GM19438 (cell line): ENCODE measurements around the gene GGA1.
"Not testable (repeated sequence)": the region's sequence is repeated elsewhere in the genome, so short reads cannot be mapped to it uniquely, and the experiment has no call there.

ENCODE experiments used
- ATAC-seq: cut with Tn5 transposase; IDR thresholded peaks from one replicate; pipeline ENCODE4 v1.9.1; 2021; ENCODE audit warnings: low read depth; ENCODE audit not compliant: unreplicated experiment

Gene GGA1

DNA sequence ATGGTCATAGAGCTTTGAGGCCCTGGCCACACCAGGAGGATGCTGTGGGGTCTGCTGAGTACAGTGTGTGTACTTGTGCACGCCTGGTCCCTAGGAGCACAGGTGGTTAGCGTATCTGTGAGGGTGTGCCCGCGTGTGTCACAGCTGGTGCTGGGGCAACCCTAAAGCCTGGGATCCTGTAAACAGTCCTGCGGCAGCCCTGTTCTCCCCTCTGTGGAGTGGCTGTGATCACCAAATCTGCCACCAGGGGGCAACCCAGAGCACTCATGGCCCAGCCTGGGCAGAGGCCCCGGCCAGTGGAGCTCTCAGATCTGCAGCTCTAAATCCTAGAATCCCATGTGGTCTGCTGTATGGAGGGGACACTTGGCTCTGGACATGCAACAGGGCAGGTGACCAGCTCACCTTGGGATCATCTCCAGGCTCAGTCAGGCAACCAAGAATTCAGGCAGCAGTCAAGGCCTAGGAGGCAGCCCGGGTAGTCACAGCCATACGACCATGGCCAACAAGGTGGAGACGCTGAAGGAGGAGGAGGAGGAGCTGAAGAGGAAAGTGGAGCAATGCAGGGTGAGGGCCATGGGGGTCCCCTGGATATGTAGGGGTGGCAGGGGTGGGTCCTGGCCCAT is 34.7 kb downstream of the GGA1 start:
- no peak for ATAC-seq

DNA sequence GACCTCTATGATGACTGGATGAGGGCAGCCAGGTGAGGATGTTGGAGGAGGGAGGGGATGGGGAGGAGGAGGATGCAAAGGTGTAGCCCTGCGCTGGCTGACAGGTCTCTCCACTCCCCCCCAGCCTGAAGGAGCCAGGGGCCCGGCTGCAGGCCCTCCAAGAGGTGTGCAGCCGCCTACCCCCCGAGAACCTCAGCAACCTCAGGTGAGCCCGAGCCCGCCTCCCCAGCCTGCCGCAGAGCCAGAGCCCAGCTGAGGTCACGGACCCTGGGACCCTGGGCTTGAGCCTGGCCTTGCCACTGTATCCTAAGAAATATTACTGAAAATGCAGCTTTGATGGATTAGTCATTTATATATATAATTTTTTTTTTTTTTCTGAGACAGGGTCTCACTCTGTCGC is 38.7 kb downstream of the GGA1 start:
- ATAC-seq = no peak

DNA sequence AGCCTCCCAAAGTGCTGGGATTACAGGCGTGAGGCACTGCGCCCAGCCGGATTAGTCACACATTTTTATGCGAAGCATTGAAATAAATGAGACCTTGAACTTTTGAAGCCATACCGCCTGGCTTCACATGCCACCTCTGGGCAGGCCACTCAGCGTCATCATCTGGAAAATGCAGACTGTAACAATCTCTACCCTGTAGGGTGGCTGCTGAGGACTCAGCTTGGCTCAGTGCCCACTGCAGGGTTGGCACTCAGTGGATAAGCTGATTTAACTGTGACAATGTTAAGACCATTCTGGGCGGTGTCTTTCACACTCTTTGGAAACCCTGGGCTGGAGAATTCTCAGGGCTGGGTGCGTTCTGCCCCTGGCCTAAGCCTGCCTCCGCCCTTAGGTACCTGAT is 39.3 kb downstream of the GGA1 start:
- ATAC-seq = no peak

DNA sequence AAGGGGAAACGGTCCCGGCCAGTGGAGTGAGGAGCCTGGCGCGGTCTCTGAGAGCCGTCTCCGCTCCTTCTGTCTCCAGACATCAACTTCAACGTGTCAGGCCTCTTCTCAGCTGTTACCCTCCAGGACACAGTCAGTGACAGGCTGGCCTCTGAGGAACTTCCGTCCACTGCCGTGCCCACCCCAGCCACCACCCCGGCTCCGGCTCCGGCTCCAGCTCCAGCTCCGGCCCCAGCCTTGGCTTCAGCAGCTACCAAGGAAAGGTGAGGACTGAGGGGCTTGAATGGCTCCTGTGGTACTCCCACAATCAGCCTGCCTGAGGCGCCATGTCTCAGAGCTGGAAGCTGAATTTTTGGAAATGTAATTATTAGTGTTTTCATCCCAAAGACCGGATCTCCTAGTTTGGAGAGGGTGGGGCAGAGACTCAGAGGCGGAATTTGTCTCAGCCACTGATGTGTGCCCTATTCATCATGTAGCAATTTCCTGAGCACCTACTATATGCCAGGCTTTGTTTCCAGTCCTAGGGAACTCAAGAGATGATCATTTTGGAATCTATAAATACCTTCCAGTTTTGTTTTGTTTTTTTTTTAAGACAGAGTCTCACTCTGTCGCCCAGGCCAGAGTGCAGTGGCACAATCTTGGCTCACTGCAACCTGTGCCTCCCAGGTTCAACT is 42.0 kb downstream of the GGA1 start:
- ATAC-seq = no peak

DNA sequence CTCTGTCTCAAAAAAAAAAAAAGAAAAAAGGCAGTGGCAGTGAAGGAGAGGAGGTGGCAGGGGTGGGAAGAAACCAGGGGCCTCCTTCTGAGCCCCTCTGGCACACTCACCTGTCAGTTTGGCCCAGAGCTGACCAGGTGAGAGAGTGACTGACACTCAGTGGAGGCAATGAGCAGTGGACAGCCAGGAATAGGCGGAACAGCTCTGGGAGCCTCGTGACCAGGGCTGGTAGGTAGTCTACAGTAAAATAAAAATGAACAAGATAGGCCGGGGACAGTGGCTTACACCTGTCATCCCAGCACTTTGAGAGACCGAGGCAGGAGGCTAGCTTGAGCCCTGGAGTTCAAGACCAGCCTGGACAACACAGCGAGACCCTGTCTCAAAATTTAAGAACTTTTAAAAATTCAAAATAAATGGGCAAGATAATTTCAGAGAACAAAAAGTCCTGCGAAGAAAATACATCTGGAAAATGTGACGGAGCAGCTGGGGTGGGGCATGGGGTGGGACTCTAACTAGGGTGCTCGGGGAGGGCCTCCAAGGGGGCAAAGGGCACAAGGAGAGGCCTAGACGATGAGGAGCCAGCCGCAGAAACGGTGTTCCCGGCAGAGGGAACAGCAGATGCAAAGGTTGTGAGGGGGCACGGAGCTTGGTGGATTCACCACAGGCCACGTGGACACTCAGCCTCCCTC is 46.1 kb downstream of the GGA1 start:
- no peak for ATAC-seq

DNA sequence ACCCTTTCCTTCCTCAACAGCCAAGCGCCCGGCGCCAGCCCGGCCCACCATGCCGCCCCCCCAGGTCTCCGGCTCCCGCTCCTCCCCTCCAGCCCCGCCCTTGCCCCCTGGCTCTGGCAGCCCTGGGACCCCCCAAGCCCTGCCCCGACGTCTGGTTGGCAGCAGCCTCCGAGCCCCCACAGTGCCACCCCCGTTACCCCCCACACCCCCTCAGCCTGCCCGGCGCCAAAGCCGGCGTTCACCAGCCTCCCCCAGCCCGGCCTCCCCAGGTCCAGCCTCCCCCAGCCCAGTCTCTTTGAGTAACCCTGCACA is 46.6 kb downstream of the GGA1 start:
- ATAC-seq = no peak

DNA sequence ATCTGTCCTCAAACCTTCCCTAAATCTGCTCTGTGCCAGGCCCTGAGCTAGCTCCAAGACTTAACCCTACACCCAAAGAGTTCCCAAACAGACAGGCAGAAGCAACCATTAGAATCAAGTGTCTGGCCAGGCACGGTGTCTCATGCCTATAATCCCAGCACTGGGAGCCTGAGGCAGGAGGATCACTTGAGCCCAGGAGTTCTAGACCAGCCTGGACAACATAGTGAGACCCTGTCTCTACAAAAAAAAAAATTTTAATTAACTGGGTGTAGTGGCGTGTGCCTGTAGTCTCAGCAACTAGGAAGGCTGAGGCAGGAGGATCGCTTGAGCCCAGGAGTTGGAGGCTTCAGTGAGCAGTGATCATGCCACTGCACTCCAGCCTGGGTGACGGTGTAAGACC is 47.9 kb downstream of the GGA1 start:
- ATAC-seq = not testable (repeated sequence)

DNA sequence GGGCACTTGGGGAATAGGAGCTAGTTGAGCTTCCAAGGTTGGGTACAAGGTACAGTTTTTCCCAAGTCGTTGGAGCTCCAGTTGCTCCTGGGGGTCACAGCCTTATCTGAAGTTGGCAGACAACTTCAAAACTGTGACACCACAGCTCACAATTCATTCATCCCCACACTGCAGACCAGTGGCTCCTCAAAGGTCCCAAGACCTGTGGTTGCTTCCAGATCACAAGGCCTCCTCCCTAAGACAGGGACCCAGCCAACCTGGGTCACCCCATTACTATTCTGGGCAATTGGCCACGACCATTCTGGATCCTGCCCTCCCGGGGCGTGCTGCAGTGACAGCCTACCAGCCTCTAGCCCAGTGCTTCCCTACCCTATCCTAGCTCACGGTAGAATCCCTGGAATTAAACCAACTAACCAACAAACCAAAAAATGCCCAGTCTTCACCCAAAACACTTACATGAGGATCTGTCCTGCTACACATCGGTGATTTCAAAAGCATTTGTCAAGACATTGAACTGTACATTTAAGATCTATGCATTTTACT is 49.0 kb downstream of the GGA1 start:
- ATAC-seq = no peak

DNA sequence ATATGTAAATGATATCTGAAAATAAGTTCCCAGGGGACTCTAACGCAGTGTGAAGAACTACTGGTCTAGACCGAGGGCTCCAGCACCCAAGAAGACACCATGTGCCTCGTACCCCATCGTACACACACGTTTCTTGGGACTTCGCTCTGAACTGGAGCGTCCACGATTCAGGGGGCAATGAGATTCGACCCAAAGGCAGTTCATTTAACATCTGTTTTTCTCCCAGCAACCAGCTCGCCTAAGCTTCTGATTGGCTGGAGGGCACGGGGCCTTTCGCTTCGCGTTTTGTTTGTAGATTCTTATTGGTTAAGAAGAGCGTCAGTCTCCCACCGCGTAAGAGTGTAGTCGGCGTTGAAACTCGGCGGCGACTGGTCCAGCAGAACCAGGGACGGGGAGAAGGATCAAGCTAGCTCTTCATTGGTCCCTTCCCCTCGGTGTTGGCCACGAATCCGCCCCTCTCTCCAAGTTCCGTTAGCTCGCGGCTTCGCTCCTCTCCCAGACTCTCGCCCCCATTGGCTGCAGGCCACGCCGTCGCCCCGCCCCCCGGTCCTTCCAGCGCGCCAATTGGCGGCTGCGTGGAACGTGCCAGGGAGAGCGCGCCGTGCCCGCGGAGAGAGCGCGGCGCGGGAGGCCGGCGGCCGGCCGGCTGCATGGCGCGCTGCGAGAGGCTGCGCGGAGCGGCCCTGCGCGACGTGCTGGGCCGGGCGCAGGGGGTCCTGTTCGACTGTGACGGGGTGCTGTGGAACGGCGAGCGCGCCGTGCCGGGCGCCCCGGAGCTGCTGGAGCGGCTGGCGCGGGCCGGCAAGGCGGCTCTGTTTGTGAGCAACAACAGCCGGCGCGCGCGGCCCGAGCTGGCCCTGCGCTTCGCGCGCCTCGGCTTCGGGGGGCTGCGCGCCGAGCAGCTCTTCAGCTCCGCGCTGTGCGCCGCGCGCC is 49.8 kb downstream of the GGA1 start, which contains the start of gene PDXP:
TSS of gene PDXP (plus strand) at position 591 of the 933 bp plus-strand sequence. CDS start at position 651, 60 bp downstream.
- ATAC-seq = peak; percentile 71

DNA sequence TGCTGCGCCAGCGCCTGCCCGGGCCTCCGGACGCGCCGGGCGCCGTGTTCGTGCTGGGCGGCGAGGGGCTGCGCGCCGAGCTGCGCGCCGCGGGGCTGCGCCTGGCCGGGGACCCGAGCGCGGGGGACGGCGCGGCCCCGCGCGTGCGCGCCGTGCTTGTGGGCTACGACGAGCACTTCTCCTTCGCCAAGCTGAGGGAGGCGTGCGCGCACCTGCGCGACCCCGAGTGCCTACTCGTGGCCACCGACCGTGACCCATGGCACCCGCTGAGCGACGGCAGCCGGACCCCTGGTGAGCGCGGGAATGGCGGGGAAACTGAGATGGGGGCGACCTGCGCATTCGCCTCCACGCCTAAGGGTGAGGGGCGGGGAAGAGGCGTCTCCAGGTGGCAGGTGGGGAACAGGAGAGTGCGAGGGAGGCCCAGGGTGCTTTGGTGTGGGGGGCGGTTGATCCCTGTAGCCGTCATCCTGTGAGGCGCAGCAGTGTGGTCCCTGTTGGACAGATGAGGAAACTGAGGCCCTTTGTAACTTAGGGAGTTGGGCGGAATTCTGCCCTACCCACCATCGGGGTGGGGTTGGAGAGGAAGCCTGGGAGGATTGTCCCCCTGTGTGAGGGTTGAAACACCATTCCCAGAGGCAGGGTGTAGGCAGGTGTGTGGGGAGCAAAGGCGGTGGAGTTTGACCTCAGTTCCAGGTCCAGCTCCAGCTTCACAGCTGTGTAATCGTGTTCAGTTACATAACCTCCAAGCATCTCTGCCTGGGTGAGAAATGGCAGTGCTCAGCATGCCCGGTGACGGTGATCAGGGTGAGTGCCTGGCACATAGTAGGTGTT is 50.6 kb downstream of the GGA1 start:
- peak; percentile 28 for ATAC-seq

DNA sequence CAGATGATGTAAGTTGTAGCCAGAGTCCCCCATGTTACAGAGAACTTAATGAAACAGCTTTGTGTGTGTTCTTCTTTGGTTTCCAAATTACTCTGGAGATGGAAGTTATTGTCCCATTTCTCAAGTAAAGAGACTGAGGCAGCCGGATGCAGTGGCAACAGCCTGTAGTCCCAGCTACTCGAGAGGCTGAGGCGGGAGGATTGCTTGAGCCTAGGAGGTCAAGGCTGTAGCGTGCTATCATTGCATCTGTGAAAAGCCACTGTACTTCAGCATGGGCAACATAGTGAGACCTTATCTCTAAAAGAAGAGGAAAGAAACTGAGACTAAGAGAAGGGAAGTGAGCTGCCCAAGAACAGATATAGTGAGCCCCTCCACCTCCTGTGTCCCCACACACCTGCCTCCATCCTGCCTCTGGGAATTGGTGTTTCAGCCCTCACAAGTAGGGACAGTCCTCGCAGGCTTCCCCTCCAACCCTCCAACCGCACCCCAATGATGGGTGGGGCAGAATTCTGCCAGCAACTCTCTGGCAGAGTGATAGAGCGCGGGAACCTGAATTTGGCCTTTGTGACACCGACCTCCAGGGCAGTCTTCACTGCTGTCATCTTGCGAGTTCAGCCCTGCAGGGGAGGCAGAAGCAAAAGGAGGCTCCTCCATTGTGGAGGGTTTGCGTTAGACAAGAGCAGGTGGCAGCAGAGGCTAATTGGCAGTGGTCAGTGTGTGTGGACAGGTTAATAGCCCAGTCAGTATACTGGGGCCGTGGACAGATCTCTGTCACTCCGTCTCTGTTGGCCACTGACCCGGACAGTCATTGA is 51.5 kb downstream of the GGA1 start:
- no peak for ATAC-seq

DNA sequence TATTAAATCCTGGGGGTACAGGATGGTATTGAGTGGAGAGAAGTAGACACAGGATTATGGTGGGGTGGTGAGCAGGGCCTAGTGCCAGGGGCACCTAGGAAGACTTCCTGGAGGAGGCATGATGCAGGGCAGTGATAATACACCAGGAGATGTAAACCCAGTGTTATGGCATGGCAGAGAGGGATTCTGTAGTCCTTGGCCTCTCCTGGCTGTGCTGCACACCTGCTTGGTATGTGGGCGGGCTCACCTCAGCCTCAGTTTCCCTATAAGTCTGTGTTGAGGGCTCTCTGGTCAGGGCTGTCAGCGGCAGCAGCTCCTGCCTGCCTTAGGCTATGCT is 52.0 kb downstream of the GGA1 start:
- ATAC-seq = no peak

DNA sequence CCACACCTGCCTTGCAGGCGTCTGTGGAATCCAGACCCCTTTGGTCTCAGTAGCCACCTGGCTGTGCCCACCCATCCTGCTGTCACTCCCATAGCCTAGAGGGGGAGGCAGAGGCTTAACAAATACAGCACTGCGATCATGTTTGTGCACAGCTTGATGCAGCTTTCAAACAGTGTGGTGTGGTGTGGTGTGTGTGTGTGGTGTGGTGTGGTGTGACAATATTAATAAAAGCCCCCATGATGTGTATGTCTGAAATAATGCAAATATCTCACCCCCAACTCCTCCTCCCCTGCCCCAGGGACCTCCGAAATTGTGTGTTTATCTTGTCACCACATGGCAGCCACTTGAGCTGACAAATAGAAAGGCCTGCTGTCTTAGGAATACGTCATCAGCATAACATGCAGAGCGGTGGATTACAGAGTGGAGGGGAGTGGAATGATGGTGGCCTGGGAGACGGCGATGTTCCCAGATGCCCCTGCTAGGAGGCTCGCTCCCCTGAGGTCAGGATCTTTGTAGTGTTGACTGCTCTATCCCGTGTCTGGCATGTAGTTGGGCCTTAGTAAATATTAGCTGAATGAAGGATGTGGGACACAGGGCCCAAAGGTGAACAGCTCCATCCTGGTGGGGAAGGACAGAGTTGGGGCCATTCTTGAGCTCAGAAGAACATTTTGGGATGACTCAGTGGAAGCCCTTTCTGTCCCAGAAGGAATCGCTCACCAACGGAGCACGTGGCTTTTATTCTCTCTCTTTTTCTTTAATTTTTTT is 52.7 kb downstream of the GGA1 start:
- ATAC-seq = no peak

DNA sequence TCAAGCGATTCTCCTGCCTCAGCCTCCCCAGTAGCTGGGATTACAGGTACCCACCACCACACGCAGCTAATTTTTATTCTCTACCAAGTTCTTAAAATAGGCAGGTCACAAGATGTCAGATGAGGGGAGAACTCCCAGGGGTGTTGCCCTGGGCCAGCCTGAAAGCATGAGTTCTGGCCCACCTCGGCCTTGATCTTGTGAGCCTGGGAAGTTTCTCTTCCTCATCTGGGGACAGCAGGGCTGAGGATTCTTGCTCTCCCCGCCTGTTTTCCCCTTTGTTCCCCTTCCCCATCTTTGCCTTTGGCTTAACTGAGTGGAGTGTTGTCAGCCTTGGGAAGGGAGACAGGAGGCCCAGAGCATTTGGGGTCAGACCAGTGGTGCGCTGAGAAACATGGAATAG is 53.4 kb downstream of the GGA1 start:
- no peak for ATAC-seq

DNA sequence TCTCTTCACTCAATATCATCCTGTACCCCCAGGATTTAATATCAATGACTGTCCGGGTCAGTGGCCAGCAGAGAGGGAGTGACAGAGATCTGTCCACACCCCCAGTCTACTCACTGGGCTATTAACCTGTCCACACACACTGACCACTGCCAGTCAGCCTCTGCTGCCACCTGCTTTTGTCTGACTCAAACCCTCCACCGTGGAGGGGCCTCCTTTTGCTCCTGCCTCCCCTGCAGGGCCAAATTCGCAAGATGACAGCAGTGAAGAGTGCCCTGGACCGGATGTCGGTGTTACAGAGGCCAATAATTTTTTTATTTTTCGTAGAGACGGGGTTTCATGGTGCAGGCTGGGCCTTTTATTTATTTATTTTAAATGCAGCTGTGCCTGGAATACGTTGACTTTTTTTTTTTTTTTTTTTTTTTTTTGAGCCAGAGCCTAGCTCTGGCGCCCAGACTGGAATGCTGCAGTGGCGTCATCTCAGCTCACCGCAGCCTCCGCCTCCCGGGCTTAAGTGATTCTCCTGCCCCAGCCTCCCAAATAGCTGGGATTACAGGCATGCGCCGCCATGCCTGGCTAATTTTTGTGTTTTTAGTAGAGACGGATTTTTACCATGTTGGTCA is 55.0 kb downstream of the GGA1 start:
- no peak for ATAC-seq

DNA sequence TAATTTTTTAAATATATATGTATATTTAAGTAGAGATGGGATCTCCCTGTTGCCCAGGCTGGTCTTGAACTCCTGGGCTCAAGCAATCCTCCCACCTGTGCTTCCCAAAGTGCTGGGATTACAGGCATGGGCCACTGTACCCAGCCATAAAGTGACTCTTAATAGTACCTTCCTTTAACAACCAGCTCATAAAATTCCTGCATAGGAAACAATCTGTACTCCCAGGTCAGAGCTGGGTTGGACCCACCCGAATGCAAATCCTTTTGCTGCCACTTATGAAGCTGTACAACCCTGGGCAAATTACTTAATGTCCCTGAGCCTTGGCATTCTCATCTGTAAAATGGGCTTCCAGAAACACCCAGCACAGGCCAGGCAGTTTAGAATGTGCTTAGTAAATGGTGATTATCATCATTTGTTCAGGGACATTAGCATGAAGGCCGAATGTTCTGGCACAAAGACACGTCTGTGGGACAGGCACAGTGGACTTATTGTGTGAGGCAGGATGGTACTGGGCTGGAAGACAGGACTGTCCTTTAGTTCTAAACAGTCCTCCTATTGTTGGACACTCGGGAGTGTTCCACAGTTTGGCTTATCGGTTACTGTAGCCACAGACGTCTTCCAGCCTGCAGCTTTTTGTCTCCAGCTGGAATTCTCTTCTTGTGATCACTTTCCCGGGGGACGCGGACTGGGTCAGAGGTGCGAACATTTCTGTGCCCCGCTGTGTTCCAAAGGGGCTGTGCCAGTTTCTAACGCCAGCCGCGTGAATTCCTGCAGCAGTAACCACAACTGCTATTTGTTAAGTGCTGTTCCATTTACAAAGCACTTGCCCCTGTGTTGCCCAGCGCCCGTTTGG is 55.8 kb downstream of the GGA1 start:
- ATAC-seq = no peak

DNA sequence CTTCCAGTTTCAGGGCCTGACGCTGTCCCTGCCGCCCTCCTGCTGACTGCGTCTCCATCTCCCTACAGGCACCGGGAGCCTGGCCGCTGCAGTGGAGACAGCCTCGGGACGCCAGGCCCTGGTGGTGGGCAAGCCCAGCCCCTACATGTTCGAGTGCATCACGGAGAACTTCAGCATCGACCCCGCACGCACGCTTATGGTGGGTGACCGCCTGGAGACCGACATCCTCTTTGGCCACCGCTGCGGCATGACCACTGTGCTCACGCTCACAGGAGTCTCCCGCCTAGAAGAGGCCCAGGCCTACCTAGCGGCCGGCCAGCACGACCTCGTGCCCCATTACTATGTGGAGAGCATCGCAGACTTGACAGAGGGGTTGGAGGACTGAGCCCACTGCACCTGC is 56.9 kb downstream of the GGA1 start:
- no peak for ATAC-seq
